A204.1 (cell line): ENCODE results near the gene CTXND1.
"Not testable (repeated sequence)": the region's sequence is repeated elsewhere in the genome, so short reads cannot be mapped to it uniquely, and the experiment has no call there.

ENCODE experiments used
- FAIRE-seq: peaks from 2 replicates; lab custom pipeline; 2012; peaks lifted over from hg19 to GRCh38; lab: Jason Lieb, UNC

The CTXND1 gene

GRCh38 chr15:80157215-80157614 is 94.8 kb downstream of the CTXND1 start:
- FAIRE-seq: no peak

GRCh38 chr15:80156176-80156720 is 95.8 kb downstream of the CTXND1 start:
- FAIRE-seq: no peak

- not testable (repeated sequence) for FAIRE-seq
Measured at GRCh38 chr15:80155378-80156175, 96.4 kb downstream of the CTXND1 start.

GRCh38 chr15:80155001-80155377 is 97.0 kb downstream of the CTXND1 start:
- FAIRE-seq: no peak

- FAIRE-seq: no peak
Measured at GRCh38 chr15:80154336-80154735, 97.7 kb downstream of the CTXND1 start.

- FAIRE-seq: no peak
Measured at GRCh38 chr15:80153900-80154299, 98.1 kb downstream of the CTXND1 start.

- FAIRE-seq: no peak
Measured at GRCh38 chr15:80152896-80153876, 98.8 kb downstream of the CTXND1 start, which contains the start of gene FAH. Gene FAH, plus strand, starts transcription at chr15:80152999. Its CDS starts 56 bp downstream, at chr15:80153055.

GRCh38 chr15:80152180-80152895 is 99.7 kb downstream of the CTXND1 start:
- FAIRE-seq: no peak

- FAIRE-seq: no peak
Measured at GRCh38 chr15:80151576-80151975, 100.4 kb downstream of the CTXND1 start.

GRCh38 chr15:80151148-80151547 is 100.9 kb downstream of the CTXND1 start:
- FAIRE-seq: no peak
